ENCODE measurements around the gene RGMA.
A peak's percentile ranks its signal among the peaks of the same experiment; 100 is the strongest.

RGMA gene

GRCh38 chr15:93088981-93089726 is at the start of gene RGMA:
Gene RGMA (minus strand): TSS chr15:93089211. CDS start chr15:93088932, 279 bp downstream.
- peak; percentile 71 for DNase-seq

GRCh38 chr15:93136606-93137005 is 47.6 kb upstream of the RGMA start:
- DNase-seq: no peak

- no peak for DNase-seq
Measured at GRCh38 chr15:93135997-93136397, 47.0 kb upstream of the RGMA start.

GRCh38 chr15:93135459-93135858 is 46.4 kb upstream of the RGMA start:
- DNase-seq: no peak

GRCh38 chr15:93131485-93132095 is 42.6 kb upstream of the RGMA start:
- no peak for DNase-seq

- DNase-seq: no peak
Measured at GRCh38 chr15:93129702-93130488, 40.9 kb upstream of the RGMA start.

- DNase-seq: no peak
Measured at GRCh38 chr15:93127286-93127685, 38.3 kb upstream of the RGMA start.

- DNase-seq: no peak
Measured at GRCh38 chr15:93126599-93126998, 37.6 kb upstream of the RGMA start.

- DNase-seq: no peak
Measured at GRCh38 chr15:93126148-93126547, 37.1 kb upstream of the RGMA start.

- DNase-seq: no peak
Measured at GRCh38 chr15:93124126-93124525, 35.1 kb upstream of the RGMA start.

- DNase-seq: no peak
Measured at GRCh38 chr15:93121973-93122910, 33.2 kb upstream of the RGMA start.

GRCh38 chr15:93121107-93121506 is 32.1 kb upstream of the RGMA start:
- DNase-seq: no peak

GRCh38 chr15:93118904-93119303 is 29.9 kb upstream of the RGMA start:
- DNase-seq: no peak

- DNase-seq: no peak
Measured at GRCh38 chr15:93111451-93111850, 22.4 kb upstream of the RGMA start.

- no peak for DNase-seq
Measured at GRCh38 chr15:93110502-93111040, 21.6 kb upstream of the RGMA start.

GRCh38 chr15:93109336-93110102 is 20.5 kb upstream of the RGMA start:
- no peak for DNase-seq

GRCh38 chr15:93107646-93108045 is 18.6 kb upstream of the RGMA start:
- no peak for DNase-seq

GRCh38 chr15:93105485-93105884 is 16.5 kb upstream of the RGMA start:
- no peak for DNase-seq

GRCh38 chr15:93103823-93104222 is 14.8 kb upstream of the RGMA start:
- DNase-seq: no peak

- no peak for DNase-seq
Measured at GRCh38 chr15:93102211-93102610, 13.2 kb upstream of the RGMA start.

GRCh38 chr15:93093765-93094164 is 4.8 kb upstream of the RGMA start:
- DNase-seq: no peak

- DNase-seq: no peak
Measured at GRCh38 chr15:93091465-93091864, 2.5 kb upstream of the RGMA start.

All from 8988T (cell line).